Middle frontal gyrus (tissue), 1 donor: ENCODE results near the gene MPRIP.
A peak's percentile ranks its signal among the peaks of the same experiment; 100 is the strongest.
"Not testable (repeated sequence)": the region's sequence is repeated elsewhere in the genome, so short reads cannot be mapped to it uniquely, and the experiment has no call there.

Experiments
- DNase-seq: peaks from one replicate; pipeline ENCODE4 v3.0.0-alpha.2; 2015; ENCODE audit warnings: low spot score; ENCODE audit errors: extremely low spot score

The MPRIP gene

GRCh38 chr17:17125136-17126084 is 83.2 kb downstream of the MPRIP start:
- DNase-seq = no peak

DNA sequence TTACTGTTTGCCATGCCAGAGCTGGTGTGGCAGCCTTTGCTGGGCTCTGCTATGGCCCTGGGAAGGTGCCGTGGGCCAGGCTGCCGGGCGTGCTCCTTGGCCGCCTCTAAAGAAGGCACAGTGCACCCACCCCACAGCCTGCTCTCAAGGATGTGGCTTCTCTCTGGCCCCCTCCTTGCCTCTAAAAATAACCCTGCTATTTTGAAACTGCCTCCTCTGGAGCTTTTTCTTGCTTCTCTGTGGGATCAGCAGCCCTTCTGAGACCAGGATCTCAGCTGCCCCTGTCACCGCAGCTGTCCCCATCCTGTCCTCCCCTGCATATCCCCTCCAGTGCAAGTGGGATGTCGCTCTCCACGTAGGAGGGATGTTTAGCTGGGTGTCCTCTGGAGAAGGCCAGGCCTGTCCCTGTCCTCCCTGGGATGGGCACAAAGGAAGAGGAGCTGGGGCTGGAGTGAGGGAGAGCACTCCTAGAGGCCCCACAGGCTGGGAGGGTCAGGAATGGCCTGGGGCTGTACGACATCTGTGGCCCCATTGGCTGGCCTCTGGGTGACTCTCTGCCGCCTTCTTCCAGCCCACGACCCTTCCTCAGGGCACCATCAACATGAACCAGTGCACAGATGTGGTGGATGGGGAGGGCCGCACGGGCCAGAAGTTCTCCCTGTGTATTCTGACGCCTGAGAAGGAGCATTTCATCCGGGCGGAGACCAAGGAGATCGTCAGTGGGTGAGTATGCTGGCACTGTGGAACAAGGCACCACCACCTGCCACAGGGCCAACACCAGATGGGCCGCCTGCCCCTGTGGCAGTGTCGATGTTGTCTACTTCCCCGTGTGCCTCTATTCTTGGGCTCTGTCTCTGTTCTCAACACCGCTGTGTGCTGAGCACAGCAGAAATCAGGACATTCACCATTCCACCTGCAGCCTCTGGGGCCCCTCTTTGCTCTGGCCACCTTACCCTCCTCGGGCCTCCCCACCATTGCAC is 84.2 kb downstream of the MPRIP start:
- DNase-seq = no peak

DNA sequence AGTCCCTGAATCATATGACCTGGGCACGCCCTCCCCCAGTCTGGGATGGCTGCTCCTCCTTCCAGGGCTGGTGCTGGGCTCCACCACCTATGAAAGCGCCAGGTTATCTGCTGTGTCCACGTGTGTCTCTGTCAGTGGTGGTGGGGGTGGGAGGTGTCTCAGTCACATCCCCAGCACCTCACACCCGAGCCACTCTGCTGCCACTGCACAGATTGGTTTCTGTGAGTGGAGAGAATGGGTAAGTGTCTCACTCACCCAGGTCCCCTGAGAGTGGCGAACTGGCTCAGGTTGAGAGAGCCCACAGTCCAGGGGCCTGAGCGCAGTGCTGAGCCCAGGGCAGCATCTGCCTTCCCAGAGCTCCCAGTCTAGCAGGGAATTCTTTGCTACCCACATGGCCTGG is 84.9 kb downstream of the MPRIP start:
- DNase-seq = no peak

- DNase-seq = no peak
Observed at GRCh38 chr17:17127730-17128291, 85.6 kb downstream of the MPRIP start.

DNA sequence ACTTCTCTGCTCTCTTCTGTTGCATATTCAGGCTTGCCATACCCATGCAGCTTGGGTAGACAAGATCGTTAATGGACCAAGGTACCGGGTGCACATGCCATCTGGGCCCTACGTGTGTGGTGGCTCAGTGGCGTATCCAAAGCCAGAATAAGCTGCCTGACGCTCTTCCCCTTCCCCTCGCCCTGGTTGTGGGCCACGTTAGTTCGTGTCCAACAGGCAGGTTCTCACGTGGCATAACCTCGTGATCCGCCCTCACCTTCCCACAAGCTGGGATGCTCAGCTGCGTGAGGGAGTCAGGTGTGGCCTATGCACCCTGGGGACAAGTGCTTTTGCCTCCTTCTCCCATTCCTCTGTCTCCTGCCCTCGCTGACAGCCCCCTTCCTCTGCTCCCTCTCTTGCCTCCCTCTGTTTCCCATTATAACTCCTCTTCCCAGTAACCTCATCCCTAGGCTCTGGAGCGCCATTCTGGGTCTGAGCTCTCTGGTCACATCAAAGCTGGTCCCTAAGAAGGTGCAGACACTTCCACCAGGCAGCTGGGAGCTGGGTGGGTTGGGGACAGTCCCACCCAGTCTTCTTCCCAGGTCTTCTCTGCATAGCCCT is 86.3 kb downstream of the MPRIP start:
- no peak for DNase-seq

- no peak for DNase-seq
Observed at GRCh38 chr17:17129466-17129865, 87.2 kb downstream of the MPRIP start.

DNA sequence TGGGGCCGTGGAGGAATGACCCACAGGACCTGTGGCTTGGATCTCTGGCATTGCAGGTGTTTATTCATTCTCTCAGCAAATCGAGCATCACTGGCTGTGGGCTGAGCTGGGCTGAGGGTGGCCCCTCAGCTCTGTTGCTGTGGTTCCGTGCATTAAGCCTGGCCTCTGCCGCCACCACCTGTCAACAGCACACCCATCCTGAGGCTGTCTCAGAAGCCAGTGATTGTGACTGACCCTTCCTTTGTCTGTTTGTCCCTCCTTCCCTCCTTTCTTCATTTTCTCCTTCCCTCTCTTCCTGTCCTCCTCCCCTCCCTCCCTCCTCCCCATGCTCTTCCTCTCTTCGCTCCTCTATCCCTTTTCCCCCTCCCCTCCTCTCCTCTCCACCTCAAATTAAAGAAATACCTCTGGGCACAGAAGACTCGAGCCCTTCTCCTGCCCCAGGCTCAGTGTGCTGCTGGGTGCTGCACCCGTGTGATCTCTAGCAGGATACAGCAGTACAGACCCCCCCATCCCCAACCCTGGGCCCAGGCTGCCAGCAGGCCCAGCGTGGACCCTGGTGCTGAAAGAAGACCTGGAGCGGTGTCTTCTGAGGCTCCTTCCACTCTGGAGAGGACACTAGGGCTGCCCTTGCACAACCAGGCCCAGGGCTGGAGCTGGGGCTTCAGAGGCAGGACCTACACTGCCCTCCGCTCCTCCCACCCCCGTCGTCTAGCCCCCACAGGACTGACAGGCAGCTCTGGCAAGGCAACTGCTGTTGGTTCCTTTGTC is 88.0 kb downstream of the MPRIP start:
- no peak for DNase-seq

DNA sequence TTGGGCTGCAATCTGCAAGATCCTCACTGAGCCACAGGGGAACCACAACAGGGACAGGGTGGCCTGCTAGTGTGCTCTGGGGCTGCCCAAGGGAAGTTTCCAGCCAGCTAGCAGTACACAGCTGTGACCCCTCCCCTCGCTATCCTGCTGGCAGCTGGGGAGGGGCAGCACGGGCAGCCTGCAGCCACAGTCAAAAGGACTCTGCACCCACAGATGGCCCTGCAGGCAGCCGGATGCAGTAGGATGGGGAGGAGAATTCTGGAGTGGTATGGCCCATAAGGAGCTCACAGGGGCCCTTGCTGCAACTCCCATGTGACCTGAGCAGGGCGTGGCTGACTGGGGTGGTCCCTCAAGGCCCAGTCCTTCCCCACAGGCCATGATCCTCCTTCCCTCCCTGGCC is 89.6 kb downstream of the MPRIP start:
- DNase-seq = no peak

- DNase-seq = peak; percentile 55
Observed at GRCh38 chr17:17132746-17133145, 90.5 kb downstream of the MPRIP start.

DNA sequence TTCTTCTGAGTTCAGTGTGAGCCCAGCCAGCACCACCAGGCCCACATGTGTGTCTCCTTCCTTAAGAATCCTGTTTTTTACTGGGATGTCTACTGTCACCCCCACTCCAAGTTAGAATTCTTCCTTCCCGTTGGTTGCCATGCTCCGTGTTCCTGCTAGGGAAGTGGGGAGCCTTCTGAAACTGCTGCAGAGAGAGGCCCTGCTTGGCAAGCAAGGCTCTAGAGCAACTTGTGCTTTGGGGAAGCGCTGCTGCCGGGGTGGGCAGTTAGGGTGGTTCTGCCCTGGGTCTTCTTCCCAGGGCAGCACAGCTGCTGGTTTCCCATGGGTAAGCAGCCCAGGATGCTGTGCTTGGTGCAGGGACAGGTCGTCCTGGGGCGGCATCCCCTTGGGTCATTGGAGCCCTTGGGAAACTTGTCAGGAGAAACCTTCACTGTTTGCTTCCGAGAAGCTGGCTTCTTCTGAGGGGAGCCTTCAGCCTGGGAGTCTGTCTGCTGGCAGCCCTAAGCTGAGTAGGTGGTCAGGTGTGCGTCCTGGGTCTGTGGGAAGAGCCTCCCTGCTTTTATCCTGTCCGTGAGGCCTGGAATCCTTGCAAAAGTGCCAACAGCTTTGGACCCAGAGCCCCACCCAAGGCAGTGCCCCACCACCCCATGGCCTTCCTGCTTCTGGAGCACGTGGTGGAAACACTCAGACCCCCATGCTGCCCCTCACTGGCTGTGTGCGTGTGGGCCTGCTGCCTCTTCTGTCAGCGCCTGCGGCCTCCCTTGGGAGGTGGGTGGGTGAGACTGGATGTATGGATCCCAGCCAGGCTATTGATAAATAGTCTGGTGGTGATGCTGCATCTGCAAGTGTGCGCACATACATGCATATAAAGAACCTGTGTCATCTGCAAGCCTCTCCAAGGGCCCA is 92.0 kb downstream of the MPRIP start:
- DNase-seq = no peak

DNA sequence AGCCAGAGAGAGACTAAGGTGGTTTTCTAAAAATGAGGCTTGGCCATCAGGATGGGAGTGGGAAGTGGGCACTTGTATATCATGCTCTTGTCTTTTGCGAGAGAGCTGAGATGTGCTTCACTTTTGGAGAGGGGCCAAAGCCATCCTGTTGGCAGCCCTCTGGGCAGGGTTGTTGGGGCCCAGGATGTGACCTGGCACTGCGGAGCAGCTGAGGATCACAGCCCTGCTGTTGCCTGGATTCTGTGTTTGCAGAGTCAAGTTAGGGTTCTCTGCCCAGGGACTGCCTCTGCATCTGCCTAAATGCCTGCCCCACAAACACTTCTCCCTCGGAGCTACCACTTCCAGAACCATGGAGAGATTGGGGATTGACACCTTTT is 92.7 kb downstream of the MPRIP start:
- DNase-seq = no peak

DNA sequence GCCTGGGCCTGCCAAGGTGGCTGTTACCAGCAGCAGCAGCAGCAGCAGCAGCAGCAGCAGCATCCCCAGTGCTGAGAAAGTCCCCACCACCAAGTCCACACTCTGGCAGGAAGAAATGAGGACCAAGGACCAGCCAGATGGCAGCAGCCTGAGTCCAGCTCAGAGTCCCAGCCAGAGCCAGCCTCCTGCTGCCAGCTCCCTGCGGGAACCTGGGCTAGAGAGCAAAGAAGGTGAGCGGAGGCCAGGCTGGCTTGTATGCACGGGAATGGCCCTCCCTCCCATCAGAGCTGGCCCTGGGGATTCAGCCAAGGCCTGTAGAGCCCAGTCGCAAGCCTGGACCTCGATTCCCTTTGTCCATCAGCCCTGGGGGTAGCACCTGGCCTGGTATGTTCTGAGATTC is 94.0 kb downstream of the MPRIP start:
- not testable (repeated sequence) for DNase-seq

- no peak for DNase-seq
Observed at GRCh38 chr17:17137731-17138585, 95.7 kb downstream of the MPRIP start.

- no peak for DNase-seq
Observed at GRCh38 chr17:17139972-17140589, 97.8 kb downstream of the MPRIP start.

DNA sequence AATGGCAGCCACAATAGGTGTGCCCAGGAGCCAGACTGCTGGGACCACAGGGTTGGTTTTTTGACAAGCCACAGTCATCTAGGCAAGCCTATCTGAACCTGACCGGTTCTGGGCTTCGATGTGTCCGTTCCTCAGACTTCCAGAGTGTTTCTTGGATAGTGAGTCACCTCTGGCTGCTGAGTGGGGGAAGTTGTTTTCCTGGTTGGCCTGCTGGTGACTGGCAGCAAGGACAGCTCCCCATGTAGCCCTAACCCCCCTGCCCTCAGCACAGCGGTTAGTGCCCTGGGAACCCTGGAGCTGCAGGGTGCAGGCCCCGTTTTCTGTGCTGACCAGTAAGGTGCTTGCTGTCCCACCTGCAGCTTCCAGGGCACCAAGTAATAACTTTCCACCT is 98.3 kb downstream of the MPRIP start:
- DNase-seq = no peak

- DNase-seq = no peak
Observed at GRCh38 chr17:17141279-17141678, 99.0 kb downstream of the MPRIP start.

GRCh38 chr17:17141860-17142552 is 99.7 kb downstream of the MPRIP start:
- DNase-seq = peak; percentile 63

DNA sequence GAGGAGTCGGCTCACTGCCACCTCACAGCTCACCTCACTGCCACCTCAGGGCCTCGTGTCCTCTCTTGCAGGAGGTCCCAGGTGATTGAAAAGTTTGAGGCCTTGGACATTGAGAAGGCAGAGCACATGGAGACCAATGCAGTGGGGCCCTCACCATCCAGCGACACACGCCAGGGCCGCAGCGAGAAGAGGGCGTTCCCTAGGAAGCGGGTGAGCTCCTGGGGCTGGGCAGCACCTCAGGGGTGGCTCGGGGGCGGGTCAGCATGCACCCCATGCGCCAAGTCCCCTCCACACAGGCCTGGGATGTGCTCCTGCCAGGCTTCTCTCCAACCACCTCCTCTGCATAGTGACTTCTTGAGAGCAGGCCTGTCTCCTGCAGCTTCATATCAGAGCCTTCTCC is 100.3 kb downstream of the MPRIP start:
- DNase-seq = no peak
